ENCODE results near the gene BDKRB2.

- no peak for TF ChIP-seq POLR2AphosphoS5 (IDR thresholded peaks at IDR 0.05; ENCODE audit: borderline replicate concordance, low read depth, low read length)
- no peak for TF ChIP-seq EZH2 (IDR thresholded peaks at IDR 0.05)
- TF ChIP-seq FOXP2 (optimal IDR thresholded peaks at IDR 0.05; ENCODE audit: control extremely low read depth, extremely low read length, insufficient read depth) = no peak
Measured at GRCh38 chr14:96240641-96241040, 36.0 kb downstream of the BDKRB2 start.
